Gastroesophageal sphincter (tissue), 3 donors: Measurements from ENCODE around the gene TMEM116.
"Not testable (repeated sequence)": the region's sequence is repeated elsewhere in the genome, so short reads cannot be mapped to it uniquely, and the experiment has no call there.

Source experiments
- CTCF ChIP-seq, 4 experiments: fragments of 200-600 bp in 2 of 4; fragments of 450-650 bp in 2 of 4; sonication (generic) in 1 of 4; IDR thresholded peaks; one replicate each; pipeline ENCODE4 v1.5.1; 2017 to 2019; ENCODE audit warnings: antibody characterized with exemption in 4 of 4, mild to moderate bottlenecking in 2 of 4, moderate library complexity in 2 of 4
- POLR2A ChIP-seq, 2 donors: fragments of 450-650 bp; IDR thresholded peaks; one replicate each; pipeline ENCODE4 v1.6.1; 2017; ENCODE audit warnings: antibody characterized with exemption in 2 of 2, mild to moderate bottlenecking in 2 of 2, moderate library complexity in 1 of 2

- not testable (repeated sequence) for TF ChIP-seq CTCF, POLR2A (IDR thresholded peaks at IDR 0.05)
These were observed 23.6 kb upstream of the TMEM116 start for GRCh38 chr12:112036614-112037013.
